COLO829 (cell line): ENCODE measurements around the gene ANKH.

Experiments
- DNase-seq: peaks from one replicate; pipeline ENCODE4 v3.0.0; 2012; ENCODE audit warnings: low spot score

The ANKH gene

DNA sequence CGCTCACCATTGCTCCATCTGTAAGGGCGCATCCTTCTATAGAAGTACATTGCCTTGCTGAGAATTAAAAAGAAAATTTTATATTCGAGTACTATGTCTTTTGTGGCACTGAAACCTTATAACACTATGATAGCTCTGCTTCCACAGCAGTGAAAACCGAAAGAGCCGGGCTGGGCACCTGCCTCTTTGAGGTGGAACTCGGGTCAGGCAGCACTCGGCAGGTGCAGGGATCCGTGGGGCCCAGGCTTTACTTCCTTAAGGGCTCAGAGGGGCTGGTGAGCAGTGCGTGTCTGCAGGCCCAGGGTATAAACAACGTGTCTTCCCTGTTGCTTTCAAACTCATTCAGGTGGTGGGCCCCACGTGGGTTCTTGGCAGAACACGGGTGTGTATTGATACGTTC, 137.2 kb downstream of the ANKH start:
- no peak for DNase-seq

DNA sequence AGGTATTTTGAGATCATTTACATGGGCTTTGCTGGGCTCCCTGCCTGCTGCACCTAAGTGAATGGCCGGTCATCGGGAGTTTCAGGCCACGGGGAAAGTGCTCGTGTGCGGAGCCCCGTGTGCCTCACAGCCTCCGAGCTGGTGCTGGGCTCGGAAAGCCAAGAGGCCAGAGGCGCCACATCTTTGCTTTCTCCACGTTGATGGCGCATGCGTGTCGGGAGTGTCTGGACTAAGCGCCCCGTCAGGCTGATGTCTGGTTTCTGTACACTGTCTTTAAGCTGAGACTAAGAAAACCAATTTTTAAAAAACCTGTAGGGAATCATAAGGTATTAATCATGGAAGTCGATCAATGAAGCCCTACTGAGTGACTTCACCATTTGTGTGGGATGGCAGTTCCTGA, 137.9 kb downstream of the ANKH start:
- no peak for DNase-seq

DNA sequence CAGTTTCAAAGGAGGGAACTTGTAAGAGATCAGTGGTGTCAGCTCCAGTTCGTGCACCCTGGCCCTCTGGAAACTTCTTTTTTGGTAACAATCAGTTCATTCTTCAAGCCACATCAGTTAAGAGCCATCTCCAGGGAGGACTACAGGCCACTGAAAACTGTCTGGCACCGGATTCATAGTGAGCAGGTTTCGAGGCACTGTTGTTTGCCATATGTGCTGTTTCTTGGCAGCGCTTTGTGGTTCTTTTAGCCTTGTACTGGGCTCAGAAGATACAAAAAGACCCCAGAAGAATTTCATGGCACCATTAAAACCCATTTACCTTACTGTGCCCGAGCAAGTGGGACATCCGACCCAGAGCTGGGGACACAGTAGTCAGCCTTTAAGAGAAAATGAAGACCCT, 138.6 kb downstream of the ANKH start:
- no peak for DNase-seq

DNA sequence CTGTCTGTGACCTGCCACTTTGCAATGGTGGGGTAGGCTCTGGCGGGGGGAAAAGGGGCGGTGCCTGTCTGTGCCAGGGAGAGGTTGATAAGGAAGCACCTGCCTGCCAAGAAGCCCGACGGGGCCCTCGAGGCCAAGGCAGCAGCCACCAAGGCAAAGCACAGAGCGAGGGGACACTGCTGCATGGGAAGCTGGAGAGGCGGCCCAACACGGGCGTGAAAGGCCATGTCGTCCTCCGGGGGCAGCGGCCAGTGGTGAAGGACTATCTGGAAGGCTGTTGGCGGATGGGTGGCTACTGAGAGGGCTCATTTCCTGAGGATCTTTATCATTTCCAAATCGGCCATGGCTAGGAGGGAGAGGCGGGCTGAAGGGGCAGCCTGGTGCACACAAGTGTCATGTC, 140.7 kb downstream of the ANKH start:
- no peak for DNase-seq

DNA sequence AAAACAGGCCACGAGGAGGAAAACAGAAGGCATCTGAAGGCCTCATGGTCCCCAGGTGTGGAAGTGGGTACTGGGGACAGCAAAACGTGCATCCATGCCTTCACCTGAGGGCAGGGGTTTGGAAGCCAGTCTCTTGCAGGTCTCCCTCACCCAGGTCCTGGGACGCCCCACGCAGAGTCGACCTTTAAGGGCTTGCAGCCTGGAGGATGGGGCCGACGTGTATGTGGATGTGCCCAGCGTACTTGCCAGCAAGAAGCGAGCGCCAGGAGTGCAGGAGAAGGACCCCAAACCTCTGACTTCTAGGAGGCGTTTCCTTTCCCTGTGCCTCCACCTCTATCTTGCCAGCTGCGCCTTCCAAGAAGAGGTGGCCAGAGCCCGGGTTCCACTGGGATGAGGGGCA, 141.1 kb downstream of the ANKH start:
- no peak for DNase-seq

DNA sequence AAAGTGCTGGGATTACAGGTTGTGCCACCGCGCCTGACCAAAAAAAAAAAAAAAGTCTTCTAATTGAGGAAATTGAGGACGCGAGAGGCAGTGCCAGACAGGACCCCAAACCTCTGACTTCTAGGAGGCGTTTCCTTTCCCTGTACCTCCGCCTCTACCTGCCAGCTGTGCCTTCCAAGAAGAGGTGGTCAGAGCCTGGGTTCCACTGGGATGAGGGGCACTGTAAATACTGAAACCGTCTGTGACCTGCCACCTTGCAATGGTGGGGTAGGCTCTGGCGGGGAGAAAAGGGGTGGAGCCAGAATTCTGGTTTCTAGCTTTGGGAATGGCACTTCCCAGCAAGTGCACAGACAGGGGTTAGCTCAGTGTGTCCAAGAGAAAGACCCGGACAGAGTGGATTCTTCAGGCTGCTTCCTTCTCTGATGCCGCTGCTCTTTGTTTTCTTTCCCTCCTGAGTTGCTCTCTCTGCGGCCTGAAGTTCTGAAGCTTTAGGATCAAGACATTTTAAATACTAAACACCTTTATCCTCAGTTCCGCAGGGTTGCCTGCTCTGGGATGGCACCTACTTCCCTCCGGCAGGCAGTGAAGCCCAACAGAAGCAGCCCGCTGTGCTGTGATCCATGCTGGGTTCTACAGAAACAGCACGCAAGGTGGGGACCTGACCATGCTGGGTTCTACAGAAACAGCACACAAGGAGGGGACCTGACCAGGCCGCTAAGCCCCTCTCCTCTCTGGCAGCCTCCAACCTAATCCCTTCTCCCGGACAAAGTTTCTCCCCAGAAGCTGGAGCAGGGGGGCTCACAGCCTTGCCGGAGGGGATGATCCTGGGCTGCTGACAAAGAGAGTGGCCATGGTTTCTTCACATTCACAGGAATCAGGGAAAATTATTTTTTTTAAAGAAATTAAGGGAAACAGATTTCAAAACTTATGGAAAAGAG, 141.9 kb downstream of the ANKH start:
- DNase-seq = no peak

DNA sequence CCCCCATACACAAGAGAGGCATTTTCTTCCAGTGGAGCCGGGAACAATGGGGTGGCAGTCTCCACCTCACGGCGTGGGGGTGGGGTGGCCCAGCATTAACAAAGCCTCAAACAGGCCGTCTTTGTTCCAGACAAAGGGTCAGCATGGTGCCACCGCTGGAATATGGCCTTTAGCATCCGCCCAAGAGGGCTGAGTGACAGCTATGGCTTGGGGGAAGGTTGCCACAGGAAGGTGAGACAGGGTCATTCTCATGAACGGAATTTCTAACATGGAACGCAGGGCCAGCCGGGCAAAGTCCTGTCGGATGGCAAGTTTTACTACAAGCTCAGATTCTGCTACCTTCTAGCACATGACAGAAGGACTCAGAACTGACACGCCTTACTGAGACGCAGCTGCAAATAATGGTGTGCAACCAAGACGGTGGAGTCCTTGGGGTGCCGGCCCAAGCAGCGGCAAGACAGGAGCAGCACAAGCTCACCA, 143.1 kb downstream of the ANKH start:
- DNase-seq = peak; percentile 48

DNA sequence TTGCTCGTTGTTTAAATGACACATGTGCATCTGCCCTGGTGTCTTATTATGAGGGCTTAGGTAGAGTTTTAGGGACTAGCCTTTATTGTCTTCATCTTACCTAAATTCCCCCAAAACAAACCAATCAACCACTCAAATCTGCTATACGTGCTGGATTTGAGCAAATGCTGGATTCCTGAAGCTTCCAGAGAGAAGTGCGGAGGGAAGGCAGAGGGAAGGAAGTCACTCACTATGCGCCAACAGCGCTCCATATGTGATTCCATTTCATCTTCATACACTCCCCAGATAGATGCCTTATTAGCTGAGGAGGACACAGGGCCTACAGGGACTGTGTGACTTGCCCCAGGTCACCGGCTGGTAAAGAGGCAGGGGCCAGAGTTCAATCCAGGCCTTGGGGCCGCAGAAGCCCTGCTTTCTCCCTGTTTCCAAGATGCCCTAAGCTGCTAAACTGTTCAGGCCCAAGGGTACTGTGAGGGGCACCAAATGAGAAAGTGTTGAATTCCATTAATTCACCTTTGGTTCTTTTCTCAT, 143.6 kb downstream of the ANKH start:
- DNase-seq = no peak

DNA sequence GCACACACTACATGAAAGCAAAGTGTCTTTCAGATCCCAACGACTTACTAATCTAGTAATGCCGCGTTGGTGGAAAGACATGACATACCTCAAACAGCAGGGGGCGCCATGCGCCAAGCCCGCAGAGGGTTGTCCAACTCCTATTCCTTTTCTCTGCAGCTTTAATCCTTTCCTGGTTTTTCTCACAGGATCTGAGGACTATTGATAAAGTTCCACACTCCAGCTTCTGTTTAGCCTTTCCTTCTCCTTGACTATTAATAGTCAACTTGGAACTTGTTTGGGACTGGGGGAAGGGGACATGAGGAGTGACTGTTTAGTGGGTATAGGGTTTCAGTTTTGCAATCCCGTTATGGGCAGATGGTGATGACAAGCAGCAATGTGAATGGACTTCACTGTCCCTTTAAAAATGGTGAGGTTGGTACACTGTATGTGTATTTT, 144.1 kb downstream of the ANKH start:
- peak; percentile 74 for DNase-seq

DNA sequence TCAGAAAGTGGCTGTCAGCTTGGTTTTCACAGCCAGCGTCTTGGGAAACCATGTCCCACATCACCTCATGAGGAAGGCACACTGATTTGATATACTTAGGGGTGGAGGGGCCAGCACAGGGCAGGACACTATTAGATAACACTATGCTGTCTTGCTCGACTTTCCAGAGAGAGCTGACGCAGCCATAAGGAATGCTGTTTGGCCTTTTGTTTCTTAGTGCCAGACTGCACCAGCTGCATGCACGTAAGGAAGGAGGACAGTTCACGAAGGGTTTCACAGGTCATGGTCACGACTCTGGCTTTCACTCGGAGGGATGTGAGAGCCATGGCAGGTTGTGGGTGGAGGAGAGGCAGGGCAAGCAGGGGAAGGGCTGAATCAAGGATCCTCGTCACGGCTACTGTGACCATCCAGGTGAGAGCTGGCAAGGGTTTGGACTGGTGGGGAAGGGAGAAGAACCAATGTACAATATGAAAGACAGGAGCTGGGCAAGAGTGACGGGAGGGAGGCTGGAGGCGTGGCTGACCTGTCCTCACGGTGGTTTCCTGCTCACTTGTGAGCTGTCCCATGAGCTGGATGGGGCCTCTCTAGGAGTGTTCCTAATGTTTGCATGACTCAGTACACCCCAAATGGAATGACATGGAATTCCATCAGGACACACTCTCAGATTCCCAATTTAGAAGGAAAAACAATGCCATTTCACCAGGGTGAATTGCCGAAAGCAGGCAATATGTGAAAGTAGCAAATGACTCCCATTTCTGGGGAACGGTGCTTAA, 145.3 kb downstream of the ANKH start:
- no peak for DNase-seq

DNA sequence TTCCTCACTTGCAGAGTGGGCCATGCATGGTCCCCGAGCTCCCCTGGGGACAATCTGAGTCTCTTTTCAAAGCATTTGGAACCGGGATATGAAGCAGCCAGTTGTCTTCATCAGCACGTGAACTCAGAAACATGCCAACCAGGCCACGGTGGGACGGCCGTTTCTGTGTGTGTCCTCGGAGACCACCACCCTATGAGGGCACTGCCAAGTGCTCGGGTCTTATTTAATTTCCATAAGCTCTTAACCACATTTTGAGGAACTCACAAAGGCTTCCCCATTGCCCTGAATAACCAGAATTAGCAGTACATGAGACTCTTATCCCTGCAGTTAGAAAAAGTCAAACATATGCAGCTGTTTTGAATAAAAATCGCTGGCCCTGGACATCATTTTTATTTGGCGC, 146.9 kb downstream of the ANKH start:
- no peak for DNase-seq

DNA sequence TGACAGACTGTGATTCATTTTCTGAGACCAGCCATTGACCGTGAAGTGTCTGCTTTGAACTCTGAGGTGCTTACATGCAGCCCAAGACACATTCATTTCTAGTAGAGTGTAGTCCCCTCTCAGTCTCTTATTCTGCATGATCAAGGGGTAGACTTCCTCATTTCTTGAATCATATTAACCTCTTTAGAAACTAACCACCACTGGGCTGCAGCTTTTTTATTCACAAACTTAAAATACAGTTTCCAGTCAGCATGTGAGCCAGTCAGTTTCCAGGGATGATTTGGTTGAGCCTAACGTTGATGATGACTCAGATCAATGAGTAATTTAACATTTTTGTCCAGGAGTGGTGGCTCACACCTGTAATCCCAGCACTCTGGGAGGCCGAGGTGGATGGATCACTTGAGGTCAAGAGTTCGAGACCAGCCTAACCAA, 147.9 kb downstream of the ANKH start:
- no peak for DNase-seq

DNA sequence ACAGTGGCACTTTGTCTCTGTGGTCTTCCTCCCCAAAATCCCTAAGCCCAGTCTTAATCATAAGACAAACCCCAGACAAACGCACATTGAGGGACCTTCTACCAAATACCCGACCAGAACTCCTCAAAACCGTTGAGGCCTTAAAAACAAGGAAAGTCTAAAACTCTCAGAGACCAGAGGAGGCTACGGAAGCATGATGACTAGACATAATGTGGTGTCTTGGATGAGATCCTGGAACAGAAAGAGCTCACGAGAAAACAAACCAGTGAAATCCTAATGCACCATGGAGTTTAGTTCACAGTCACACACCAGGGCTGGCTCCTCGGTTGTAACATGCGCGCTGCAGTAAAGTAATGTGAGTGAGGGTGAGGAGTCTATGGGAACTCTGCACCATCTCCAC, 148.7 kb downstream of the ANKH start:
- no peak for DNase-seq

DNA sequence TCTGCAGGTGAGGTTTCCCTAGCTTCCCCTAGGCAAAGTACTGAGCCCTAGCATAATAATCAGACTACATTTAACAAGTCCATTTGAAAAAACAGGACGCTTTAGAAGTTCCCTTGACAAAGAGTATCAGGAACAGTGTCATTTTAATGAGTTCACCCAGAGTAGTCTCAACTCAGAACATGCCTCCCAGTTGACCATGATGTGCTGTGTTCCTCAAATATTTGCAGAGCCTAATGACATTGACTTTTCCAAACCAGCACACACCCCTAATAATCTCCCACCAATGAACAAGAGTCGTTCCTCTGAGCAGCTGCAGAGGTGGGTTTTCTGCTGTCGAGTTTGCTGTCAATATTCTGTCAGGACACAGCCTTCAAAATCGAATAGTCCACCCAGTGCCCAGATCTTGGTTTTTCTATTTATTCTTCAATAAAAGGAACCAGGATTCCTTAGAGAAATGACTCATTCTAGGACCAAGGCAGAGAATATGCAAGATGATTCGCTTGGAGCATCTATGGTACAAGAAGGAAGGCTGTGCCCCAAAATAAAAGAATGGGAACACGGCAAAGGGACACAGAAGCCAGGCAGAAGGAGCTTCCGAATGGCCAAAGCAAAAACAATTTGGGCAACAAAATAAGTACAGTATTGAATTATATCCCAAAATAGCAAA, 149.5 kb downstream of the ANKH start:
- DNase-seq = no peak

DNA sequence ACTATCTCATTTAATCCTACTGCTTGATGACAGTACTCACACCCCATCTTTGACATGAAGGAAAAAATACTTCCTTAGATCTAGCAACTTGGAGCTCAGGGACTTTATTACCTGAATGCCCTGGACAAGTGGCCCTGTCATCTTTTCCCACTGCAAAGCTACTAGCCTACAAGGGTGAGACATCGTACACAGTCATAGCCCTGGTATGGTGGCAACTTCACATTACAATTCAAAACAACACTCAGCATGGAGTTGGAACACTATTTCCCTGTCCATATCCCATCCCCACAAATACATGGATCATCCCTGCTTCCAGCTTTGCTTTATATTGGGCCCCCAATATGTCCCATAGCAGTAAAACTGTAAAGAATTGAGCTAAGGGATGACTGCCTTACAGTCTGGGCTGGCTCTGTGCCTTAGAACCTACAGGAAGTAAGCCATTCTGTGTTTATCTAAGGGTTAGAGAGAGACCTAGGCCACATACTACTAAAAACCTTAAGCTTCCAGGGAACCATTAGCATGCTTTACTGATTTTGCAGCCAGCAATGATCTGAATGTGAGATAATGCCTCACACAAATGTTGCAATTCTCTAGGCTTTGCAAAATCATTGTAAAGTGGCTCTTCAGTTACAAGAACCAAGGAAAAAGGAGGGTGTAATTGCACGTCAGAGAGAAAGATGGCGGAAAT, 151.2 kb downstream of the ANKH start:
- DNase-seq = no peak

DNA sequence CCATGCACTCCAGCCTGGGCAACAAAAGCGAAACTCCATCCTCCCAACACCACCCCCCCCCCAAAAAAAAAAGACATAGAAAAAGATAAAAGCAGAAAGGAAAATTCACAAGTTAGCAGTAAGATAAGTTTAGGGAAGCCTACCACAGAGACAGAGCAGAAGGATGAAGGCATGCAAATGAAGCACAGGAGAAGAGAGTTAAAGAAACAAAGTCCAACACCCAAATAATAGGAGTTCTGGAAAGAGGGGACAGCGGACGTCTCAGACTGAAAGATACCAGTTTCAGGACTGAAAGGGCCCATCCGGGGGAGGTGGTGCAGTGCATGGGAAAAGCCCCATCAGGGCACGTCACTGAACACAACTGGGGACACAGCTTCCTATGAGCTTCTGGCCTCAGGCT, 152.8 kb downstream of the ANKH start:
- no peak for DNase-seq

DNA sequence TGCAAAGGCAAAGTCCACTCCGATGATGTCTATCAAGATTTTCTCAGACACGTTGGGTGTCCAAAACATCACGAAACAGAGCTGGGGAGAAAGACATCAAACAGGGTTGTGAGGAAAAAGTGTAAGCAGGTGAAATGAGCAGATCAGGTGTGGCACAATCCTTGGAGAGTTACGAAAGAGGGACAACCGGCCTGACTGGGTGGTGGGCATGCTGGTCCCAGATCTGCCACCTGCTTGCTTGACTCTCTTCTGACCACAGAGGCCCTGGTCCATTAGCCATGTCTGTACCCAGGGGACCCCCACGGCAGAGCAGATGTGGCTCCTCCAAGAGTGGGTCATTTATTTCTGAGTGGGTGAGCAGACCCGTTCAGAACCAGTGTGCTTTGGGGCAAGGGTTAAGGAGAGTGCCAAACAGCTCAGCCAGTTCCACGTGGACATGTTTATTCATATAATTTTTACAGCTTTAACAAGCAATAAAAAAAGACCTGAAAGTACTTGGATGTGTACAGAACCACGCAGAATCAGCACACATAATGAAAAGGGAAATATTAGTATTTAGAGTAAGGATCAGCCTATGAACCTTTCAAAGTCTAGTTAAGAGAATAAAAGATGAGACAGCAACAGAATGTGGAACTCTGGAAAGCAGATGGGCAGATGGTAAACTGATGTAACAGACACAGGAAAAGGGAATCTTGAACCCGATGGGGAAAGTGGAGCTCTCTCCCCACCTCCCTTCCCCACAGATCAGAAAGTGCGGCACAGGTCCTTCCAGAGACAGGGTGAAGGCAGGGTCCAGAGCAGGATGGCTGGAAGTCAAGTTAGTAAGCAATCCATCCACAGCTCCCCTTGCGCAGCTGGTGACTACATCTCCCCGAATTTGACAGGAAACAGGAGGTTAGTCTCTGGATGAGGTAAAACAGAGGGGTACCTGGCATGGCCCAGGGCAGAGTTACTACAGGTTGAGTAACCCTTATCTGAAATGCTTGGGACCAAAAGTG, 154.5 kb downstream of the ANKH start:
- no peak for DNase-seq

DNA sequence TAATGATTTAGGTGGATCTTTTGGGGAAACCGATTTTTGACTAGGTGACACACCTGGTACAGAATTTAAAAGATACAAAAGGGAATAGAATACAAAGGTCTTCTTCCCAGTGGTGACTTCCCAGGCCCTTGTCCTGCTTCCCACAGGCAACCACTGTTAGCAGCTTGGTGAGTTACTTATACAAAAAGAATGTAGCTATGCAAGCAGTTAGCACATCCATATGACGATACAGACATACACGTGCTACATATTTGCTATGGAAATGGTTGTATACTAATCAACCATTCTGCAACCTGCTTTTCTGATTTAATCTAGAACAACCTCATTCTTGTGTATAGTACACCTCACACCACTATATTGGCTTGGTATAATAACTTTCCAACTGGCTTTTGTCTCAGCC, 156.1 kb downstream of the ANKH start:
- no peak for DNase-seq

DNA sequence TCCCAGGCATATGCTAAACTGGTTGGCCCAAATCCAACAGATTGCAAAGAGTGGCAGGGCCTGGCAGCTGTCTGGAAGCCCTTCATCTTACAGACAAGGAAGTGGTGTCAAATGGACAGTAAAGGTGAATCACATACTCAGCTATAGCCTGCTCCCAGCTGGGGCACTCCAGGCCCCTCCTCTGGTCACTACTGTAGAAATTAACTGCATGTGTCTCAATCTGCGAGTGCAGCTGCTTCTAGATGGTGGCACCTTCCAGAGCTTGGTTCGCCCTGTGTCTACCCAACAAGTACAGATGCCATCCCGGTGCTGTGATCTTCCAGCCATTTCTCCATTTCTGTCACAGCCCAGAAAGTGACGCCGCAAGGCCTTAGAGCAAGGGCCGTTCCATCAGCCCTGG, 156.9 kb downstream of the ANKH start:
- DNase-seq = no peak
